Activated gamma-delta T cell (primary cell): ENCODE results near the gene MAST4.

Experiments
- DNase-seq: peaks from one replicate; lab custom pipeline; 2025; lab: John Stamatoyannopoulos, UW

Gene MAST4

DNA sequence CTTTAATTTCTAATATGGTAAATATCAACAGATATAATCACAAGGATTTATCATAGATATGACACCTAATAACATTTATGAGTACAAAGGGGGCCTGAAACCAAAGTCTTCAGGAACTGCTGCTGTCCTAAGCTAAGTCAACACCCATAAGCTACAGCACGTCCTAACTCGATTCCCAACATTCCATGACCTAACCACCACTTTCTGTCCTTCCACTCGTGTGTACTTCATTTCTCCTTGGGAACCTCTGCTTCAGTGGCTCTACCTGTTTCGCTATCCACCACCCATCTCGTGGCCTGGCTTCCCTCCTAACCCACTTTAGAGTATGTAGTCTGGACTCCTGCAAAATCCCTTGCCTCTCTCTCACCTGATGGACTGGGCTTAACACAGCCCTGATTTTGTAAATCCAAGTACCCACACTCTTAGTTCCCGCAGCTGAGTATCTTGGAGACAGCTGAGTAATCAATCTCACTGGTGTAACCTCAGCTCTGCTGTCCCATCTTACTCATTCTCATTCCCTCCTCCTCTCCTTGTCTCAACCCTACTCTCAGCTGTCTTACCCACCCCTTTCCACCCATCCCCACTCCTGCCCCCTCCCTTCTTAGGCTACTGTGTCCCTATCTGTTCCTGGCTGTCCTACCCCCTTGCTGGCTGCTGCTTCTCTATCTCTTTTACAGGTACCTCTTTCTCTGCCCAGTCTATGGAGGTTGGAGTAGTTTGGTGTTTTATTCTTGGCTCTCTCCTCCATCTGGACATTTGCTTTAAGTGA, 101.8 kb downstream of the MAST4 start:
- DNase-seq = no peak

DNA sequence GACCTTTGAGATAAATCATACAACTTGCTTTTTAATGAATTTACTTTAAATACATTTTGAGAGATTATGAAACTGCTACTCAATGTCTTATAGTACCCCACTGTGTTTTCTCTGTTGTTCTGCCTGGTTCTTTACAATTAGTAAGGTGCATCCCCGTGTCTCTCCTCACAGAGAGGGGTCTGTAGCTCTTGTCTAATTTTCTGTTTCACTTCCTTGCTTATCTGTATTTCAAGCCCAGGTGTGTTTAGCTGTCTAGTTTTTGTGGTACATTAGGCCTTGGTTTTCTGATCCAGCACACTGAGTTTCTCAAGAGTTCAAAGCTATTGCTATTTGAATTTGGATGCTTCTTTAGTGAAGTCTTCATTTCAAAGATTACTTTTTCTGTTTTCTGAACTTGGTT, 105.1 kb downstream of the MAST4 start:
- DNase-seq = no peak

GRCh38 chr5:66702426-66702825, 106.2 kb downstream of the MAST4 start:
- no peak for DNase-seq

DNA sequence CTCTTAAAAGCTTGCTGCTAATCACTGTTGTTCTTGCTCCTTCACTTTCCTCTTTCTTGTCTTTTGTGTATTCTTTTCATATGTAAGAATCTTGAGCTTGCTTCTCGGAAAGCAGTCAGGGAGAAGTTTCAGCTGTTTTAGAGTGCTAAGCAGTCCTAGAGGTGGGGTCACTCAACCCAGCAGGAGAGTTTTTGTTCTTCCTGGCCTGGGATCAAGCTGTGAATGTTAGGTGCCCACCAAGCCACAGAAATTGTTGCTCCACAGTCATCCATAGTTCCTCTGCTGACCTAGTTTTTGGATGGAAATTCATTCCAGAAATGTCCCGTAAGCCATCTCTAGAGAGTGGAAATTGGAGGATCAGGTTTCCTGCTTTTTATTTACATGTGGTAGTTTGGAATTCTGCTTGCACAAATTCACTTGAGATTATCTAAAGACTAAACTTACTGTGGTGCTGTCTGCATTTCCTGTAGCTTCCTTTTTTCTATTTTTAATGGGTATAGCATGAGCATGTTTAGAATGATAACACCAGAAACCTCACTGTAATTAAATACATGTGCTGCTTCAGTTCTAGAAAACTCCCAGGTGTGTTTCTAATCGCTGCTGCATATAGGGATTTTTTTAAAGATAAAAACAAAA, 108.7 kb downstream of the MAST4 start:
- no peak for DNase-seq

GRCh38 chr5:66708368-66708767, 112.2 kb downstream of the MAST4 start:
- DNase-seq = no peak

GRCh38 chr5:66710557-66711088, 114.4 kb downstream of the MAST4 start:
- no peak for DNase-seq

DNA sequence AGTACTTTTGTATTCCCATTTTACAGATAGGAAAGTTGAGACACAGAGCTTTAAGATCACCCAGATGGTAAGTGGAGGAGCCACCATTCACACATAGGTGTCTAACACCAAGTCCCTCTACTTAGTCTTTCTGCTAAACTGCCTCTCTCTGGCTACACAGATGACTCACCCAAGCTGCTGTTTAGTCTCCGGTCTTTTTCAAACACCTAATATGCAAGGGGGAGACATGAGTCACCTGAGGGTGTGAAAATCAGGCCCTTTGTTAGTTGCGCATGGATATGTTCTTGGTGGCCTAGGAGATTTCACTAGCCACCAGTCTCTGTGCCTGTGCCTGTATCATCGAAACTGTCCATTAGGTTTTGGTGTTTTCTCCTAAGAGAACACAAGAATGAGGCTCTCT, 117.8 kb downstream of the MAST4 start:
- DNase-seq = no peak

GRCh38 chr5:66717455-66718373, 121.5 kb downstream of the MAST4 start:
- no peak for DNase-seq

DNA sequence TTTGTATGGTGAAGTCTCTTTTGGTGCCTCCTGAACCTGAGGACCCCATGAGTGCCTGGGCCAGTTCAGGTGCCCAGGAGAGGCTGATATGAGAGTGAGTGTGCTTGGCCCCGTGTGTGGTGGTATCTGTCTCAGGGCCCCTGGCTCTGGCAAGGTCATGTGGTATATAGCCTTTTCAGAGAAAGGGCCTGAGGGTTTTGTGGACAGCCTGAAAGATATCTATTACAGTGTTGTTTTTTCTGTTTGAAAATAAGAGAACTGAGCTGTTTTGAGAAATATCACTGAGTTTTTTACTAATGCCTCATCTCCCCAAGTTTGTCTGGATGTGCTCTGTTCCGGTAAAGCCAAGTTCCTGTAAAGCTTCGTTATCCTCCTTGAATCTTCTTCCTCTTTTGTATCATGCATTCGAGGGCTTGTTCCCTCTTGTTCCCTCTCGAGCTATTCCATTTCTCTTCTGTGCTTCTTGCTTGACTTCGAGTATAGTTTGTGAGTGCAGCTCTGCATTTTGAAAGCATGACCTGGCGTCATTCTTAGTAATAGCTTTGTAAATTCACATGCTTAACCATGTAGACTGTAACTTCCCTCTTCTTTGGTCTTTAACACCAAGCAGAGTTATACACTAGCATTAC, 122.3 kb downstream of the MAST4 start:
- DNase-seq = no peak

DNA sequence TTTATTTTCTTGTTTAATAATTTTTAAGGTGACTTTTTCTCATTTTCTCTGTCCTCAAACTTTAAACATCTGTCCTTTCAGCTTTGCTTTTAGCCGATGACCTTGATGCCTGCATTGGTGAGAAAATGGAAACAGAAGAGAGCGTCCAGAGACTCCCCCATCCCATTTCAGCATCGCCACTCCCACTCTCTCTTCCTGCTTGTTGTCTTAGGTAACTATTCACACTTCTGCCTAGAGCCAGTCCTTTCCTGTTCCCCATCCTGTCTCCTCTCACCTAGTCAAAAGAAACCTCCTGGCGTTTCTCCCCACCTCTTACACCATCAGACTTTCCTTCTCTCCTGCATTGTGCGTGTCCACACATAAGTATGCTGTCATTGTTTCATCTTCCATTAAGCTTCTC, 124.6 kb downstream of the MAST4 start:
- DNase-seq = no peak

- no peak for DNase-seq
Measured at GRCh38 chr5:66722686-66723085, 126.5 kb downstream of the MAST4 start.

- no peak for DNase-seq
Measured at GRCh38 chr5:66724349-66725139, 128.4 kb downstream of the MAST4 start.

DNA sequence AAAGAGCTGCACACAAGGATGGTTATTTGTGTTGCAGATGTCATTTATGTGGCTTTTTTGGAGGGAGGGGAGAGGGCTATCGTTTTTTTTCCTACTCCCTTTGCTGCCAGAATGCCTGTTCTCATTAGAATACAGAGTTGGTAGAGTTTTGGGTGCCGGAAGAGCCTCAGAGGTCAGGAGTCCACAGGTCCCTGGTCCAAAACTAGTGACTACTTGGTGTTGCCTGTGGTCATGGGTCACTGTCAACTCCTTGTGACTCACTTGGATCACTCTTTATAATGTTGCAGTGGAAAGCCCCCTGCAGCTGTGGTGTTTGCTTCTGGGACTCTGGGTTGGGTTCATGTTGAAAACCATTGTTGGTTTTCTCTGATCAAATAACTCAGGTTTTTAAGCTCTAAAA, 131.4 kb downstream of the MAST4 start:
- no peak for DNase-seq

- no peak for DNase-seq
Measured at GRCh38 chr5:66728049-66728448, 131.9 kb downstream of the MAST4 start.

GRCh38 chr5:66737096-66737495, 140.9 kb downstream of the MAST4 start:
- DNase-seq = no peak

DNA sequence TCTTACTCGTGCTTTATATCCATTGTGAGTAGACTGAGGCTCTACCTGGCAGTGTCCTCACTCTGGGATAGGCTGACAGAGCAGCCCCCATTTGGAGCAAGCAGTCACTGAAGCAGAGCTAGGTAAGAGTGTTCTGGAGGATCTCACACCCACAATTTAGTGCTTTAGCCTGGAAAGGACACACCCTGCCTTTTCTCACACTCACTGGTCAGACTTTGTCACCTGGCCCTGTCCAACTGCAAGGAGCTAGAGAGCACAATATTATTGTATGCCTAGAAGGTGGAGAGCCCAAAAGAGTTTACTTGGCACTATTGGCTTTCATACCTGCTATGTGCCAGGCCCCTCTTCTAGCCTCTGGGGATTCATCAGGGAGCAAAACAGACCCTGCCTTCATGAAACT, 141.9 kb downstream of the MAST4 start:
- no peak for DNase-seq

GRCh38 chr5:66739021-66739420, 142.8 kb downstream of the MAST4 start:
- no peak for DNase-seq

DNA sequence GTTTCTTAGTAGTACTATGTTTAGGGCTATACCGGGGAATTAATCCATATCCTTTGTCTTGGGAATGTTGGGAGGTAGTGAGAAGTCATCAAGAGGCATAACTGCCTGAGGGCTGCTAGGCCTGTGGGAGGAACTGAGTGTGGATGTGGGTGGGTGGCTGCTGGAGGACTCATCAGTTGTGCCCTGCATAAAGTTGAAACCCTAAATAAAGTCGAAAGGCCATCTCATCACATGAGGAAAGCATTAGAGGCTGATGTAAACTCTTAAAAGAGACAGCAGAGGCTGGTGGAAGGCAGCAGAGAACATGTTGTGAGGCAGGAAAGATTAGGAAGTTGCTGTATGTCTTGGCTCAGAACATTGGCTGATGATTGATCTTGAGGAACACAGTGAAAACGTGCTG, 143.8 kb downstream of the MAST4 start:
- DNase-seq = no peak

DNA sequence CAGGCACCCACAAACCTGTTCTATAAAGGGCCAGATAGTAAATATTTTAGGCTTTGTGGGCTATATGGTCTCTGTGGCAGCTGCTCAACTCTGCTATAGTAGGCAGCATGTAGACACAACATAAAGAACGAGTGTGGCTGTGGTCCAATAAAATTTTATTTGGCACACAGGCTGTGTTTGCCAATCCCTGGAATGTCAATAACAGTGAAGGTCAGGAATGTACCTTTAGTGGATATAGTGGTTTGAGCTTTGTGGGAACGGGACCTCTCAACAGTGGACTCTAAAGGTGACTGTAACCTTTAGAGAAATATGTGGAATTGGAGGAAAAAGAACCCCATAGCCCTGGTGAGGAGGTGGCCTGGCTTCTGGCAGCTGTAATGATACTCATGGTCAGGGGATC, 145.2 kb downstream of the MAST4 start:
- DNase-seq = no peak

- DNase-seq = no peak
Measured at GRCh38 chr5:66742083-66742895, 146.1 kb downstream of the MAST4 start.
